GM18951 (cell line): ENCODE results near the gene ARL8A.

ENCODE experiments used
- POLR2A ChIP-seq: IDR thresholded peaks from 4 replicates; pipeline ENCODE4 v1.6.1; 2011; ENCODE audit warnings: mild to moderate bottlenecking; ENCODE audit not compliant: insufficient read length, insufficient read depth; ENCODE audit errors: extremely low read depth
- in situ Hi-C: fragments of 300-500 bp; cut with MboI; formaldehyde crosslinking; loops from one replicate; pipeline ENCODE4 v1.12.0; 2022; ENCODE audit warnings: low sequenced_read_pairs, mixed read lengths, inconsistent platforms; ENCODE audit not compliant: unreplicated experiment

The ARL8A gene

GRCh38 chr1:202088206-202088605, 56.3 kb downstream of the ARL8A start:
- TF ChIP-seq POLR2A, result no peak
- in situ Hi-C loops, result no loop called here

- in situ Hi-C loops, result no loop called here
Observed at GRCh38 chr1:202086579-202087350, 57.8 kb downstream of the ARL8A start.

DNA sequence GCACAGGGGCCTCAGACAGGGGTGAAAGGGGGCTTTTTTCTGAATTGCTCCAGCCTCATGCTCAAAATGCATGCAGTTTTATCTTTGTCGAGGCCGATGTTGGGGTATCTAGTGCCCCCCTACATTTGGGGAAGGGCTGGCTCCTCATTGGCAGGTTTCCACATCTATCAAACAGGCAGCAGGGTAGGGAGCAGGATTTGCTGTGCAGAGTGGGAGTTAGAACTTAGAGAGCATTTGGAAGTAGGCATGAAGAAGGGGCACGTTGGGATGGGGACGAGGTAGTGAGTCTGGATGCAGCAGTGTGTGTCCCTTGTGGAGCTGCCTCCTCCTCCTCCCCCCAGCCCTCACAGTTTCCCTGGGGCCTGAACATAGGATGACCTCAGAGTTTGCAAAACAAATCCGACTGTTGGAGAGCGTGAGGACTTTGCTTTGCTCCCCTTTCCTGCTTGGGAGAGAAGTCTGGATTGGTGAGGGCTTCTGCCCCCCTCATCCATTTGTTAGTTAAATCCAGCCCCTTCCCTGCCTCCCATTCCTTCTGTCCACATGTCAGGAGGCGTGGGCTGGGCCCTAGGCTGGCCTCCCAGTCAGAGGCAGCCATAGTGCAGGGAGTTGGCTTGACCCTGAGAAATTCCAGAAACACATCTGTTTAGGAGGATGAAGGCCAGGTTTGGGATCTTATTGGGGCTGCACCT, 58.7 kb downstream of the ARL8A start:
- no peak for TF ChIP-seq POLR2A
- in situ Hi-C loops, result no loop called here

More at GRCh38 chr1:202086579-202087350, 57.8 kb downstream of the ARL8A start:
- no peak for TF ChIP-seq POLR2A

- in situ Hi-C loops, result no loop called here
- TF ChIP-seq POLR2A, result no peak
Observed at GRCh38 chr1:202084791-202085681, 59.5 kb downstream of the ARL8A start.
